Diencephalon (tissue), 1 donor: Measurements from ENCODE around the gene EML4. TPM values are rescaled to one million over a fixed set of nuclear protein-coding genes. Genes with fewer than 3 reads are reported as not detected.

Experiments
- total RNA-seq: library from RNA; depleted of rRNA; stranded (reverse); fragments of >200 nt; gene quantifications from one replicate; pipeline ENCODE4 v1.2.3, GENCODE V29; 2014

The EML4 gene, protein sequence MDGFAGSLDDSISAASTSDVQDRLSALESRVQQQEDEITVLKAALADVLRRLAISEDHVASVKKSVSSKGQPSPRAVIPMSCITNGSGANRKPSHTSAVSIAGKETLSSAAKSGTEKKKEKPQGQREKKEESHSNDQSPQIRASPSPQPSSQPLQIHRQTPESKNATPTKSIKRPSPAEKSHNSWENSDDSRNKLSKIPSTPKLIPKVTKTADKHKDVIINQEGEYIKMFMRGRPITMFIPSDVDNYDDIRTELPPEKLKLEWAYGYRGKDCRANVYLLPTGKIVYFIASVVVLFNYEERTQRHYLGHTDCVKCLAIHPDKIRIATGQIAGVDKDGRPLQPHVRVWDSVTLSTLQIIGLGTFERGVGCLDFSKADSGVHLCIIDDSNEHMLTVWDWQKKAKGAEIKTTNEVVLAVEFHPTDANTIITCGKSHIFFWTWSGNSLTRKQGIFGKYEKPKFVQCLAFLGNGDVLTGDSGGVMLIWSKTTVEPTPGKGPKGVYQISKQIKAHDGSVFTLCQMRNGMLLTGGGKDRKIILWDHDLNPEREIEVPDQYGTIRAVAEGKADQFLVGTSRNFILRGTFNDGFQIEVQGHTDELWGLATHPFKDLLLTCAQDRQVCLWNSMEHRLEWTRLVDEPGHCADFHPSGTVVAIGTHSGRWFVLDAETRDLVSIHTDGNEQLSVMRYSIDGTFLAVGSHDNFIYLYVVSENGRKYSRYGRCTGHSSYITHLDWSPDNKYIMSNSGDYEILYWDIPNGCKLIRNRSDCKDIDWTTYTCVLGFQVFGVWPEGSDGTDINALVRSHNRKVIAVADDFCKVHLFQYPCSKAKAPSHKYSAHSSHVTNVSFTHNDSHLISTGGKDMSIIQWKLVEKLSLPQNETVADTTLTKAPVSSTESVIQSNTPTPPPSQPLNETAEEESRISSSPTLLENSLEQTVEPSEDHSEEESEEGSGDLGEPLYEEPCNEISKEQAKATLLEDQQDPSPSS
- 42.2 TPM for total RNA-seq

DNA sequence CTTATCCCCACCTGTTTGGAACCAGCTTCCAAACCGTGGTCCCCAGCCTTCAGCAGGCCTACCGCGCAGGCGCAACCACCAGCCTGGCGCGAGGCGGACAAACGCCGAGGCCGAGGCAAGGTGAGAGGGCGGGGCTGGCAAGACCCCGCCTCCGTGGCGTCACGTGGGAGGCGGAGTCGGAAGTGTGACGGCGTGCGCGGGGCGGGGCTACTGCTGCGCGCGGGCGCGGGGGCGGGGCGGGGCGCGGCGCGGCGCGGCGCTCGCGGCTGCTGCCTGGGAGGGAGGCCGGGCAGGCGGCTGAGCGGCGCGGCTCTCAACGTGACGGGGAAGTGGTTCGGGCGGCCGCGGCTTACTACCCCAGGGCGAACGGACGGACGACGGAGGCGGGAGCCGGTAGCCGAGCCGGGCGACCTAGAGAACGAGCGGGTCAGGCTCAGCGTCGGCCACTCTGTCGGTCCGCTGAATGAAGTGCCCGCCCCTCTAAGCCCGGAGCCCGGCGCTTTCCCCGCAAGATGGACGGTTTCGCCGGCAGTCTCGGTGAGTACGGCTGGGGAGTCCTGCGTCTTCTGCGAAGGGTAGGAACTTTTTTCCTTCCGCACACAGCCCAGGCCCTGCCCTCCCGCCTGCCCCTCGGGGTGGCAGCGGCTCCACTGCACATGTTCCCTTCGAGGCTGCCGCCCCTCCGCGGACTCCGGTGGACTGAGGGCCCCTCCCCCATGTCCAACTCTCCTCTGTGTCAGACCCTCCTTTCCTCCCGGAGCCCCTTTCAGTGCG is at the start of gene EML4:
TSS of gene EML4 (plus strand) at position 254 of the 774 bp plus-strand sequence. CDS start at position 513, 259 bp downstream.

DNA sequence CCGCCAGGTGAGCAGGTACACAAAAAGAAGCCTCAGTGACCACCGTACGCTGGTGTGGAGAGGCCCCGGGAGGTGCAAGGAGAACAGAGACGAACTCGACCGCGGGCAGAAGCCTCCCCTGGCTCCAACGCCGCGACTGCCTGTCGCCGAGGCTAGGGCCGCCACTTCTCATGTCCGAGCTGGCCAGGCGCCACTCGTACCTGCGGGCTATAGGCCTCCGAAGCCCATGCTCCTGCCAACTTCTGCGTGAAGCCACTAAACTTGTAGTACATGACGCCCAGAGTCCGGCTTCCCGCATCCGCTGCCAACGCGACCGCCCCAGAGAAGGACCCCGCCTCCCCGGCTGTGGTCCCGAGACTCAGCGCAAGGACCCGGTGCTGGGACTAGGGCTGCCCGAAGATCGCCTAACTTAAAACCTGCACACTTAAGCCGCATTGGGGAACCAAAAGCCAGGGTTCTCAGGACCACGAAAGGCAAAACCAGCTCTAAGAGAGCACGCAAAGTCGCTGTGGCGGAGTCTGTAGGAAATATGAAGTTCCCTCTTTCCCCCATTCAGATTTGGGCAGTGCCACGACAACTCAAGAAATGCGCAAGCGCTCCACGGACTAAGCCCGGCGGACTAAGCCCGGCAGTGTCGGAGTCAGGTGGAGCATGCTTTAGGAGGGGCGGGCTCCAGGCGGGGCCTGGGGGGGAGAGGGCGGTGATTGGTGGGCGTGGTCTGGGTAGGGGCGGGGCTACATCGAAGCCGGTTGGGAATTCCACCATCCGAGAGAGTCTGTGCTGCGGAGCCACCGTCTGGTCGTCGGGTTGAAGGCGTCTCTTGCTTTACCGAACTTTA is 192.0 kb downstream of the EML4 start, which contains the start of gene COX7A2L:
TSS of gene COX7A2L (minus strand) at position 328 of the 838 bp plus-strand sequence. CDS start at position 272, 56 bp downstream.

Other genes with a start within 250 kb of the EML4 start
- gene PKDCC, start 121.3 kb upstream of the EML4 start, total RNA-seq: 13.4 TPM
- 186 TPM for gene COX7A2L, start 191.9 kb downstream of the EML4 start, total RNA-seq